DMS 273 (cell line): ENCODE results near the gene MED12L.
"Not testable (repeated sequence)": the region's sequence is repeated elsewhere in the genome, so short reads cannot be mapped to it uniquely, and the experiment has no call there.

Source experiments
- DNase-seq: peaks from one replicate; lab custom pipeline; 2025; ENCODE audit not compliant: unreplicated experiment; lab: John Stamatoyannopoulos, UW

MED12L gene

DNA sequence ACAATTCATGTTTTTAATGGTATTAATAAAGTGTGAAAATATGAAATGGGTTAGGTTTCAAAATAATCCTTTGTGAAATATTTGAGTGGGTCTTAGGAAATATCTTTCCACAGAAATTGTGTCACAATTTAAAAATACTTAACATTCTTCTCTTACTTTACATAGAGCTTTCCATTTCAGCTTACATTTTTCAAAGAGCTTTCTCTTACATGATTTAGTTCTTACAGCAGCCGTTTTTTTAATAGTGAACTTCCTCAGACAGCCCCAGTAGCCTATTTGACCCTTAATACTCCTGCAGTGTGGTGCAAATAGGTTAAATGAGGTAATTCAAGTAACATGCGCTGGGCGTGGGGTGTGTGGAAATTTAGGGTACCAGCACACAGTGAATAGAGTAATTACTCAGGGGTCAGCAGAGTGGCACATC, 277.3 kb downstream of the MED12L start:
- DNase-seq: no peak

GRCh38 chr3:151366993-151367392, 281.5 kb downstream of the MED12L start:
- no peak for DNase-seq

- DNase-seq: no peak
These were observed 282.0 kb downstream of the MED12L start for GRCh38 chr3:151367448-151367847.

DNA sequence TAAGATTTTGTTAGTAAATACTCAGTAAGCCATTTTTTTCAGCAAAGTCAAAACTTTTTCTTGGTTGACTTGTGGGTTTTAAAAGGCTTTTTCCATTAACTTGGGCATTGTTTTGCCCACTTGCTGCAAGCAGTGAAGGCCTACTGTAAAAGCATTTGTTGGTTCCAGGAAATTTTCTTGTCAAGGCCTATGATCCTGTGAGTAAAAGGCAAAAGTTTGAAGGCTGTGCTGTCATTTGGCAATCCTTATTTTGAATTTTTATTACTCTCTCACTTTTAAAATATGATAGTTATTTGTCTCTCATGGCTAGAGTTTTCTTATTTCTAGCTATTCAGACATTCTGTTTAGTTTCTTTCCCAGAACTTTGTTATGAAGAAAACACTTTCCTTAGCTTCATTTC, 286.1 kb downstream of the MED12L start:
- no peak for DNase-seq

GRCh38 chr3:151372063-151372820, 286.8 kb downstream of the MED12L start:
- no peak for DNase-seq

DNA sequence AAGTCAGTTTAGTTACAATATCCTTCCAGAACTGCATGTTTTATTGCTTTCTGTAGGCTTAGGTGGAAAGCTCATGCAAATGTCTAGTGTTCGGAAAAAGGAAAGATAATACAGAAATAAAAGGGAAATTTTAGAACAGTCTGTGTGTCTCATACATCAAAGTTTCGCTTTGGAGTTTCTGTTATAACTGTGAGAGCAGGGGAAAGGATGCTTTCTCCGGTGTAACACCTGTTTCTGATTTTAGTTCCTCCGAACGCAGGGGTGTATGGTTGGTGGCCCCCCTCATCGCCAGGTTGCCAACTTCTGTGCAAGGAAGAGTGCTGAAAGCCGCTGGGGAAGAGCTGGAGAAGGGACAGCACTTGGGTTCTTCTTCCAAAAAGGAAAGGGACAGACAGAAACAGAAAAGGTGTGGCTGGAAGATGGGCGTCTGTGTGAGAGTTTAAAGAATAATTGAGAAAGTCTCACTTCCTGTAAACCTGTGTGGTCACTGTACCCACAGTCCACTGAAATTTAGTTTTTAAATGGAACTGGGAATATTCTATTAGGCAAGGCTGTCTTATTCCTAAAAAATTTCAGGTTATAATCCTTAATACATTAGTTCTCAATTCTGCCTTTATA, 292.4 kb downstream of the MED12L start:
- no peak for DNase-seq

DNA sequence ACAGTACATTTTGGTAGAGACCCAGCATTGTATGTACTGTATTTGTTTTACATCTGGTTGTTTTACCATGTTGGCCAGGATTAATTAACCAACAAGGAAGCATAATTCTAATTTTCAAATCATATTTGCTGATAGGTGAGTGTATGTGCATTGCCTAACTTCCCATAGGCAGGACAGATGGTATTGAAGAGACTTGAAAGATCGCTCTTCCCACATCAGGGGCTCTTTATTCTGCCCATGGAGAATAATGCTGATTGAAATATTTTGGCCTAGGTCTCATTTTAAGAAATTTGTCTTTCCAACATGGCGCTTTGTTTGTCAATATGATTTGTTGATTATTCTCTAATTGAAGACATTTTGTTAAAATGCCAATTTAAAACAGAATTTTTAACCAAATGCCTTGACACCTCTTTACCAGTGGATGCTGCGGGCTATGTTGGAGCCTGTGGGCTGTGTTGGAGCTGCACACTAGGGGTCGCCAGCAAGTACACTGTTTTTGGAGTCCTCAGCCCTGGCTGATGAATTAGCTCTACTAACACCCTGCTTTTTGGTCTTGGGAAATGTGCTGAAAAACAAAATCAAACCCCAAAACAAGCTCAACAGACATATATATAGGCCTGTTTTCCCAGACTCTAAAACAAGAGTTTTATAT, 293.7 kb downstream of the MED12L start:
- peak; percentile 62 for DNase-seq

- DNase-seq: no peak
These were observed 297.2 kb downstream of the MED12L start for GRCh38 chr3:151382671-151383070.

DNA sequence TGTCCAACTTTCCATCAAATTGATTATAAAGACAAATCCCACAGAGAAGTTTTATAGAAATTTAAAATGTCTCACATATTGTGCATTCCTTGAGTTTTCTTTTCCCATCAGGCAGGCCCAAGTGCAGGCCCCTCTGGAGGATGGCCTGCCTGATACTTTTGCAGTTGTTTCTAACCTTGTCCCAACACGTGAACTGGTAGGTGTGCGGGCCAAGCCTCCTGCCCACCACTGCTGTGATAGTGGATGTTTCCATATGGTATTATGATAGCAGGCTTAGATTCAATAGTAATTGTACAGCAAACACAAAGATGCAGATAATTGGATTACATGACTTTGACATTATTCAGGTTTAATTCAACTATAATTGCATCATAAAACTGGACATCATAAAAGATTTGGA, 297.6 kb downstream of the MED12L start:
- DNase-seq: no peak

- DNase-seq: no peak
These were observed 298.5 kb downstream of the MED12L start for GRCh38 chr3:151383956-151384355.

GRCh38 chr3:151384741-151385174, 299.3 kb downstream of the MED12L start, which contains the start of gene P2RY12:
P2RY12 (minus strand) TSS chr3:151384753; CDS start chr3:151338845, 45,908 bp downstream.
- no peak for DNase-seq

GRCh38 chr3:151386056-151386455, 300.6 kb downstream of the MED12L start:
- no peak for DNase-seq

DNA sequence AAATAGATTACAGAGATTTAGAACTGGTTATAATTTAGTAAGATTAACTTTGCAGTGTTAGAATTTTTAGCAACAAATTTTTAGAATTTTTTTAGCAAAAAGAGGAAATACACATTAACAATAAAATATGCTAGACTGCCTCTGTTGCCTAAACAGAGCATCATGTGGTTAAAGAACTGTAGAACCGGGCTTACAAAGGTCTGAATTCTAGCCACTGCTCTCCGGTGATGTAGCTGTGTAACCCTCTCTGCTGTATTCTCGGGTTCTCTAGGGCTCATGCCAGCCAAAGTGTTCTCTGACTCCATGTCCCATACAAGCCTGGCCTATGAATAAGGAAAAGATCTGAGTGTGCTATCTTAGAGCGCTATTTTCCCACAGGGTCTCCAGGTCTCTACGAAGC, 302.0 kb downstream of the MED12L start:
- DNase-seq: no peak

GRCh38 chr3:151387842-151388241, 302.4 kb downstream of the MED12L start:
- DNase-seq: no peak

DNA sequence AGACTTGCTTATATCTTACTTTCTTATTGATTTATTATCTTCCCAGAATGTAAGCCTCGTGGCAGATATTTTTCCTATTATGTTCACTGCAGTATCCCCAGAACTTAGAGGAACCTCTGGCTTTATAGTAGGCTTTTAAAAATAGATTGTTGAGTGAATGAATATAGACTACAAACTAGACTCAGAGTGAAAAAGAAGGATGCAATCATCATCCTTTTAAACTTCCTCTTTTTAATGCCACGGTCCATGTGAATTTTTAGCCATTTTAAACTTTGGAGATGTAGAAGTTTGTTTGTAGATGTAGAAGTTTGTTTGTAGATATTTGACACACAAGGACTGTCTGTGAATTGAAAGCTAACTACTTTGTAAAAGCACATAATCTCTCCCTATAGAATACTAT, 306.3 kb downstream of the MED12L start:
- DNase-seq: no peak

- DNase-seq: not testable (repeated sequence)
These were observed 306.7 kb downstream of the MED12L start for GRCh38 chr3:151392191-151392590.

DNA sequence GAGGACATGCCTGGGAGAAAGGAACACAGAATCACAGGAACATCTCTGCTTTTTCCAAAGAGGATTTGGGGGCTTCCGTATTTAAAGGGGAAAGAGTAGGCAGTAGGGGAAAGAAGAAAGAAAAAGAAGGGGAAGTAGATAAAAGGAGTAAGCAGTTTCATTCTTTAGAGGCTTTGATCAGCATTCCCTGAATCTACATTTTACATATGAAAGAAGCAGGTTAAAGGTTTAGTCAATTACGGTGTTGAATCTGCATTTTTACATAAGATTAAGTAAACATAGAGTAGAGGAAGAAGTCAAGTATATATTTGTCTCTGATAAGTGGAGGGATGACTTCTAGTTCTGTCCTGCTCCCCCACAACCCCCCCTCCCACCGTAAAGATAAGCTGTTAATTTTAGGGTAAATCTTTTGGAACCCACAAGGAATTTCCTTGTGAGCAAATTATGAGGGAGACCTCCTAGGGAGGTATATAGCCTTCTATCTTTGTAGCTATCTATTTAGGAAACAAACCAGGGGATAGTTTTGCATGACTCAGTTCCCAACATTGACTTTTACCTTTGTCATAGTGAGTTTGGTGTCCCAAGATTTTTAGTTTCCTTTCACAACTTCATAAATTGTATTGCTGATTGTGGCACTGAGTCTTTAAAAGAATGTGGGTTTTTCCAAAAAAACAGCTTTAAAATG, 307.8 kb downstream of the MED12L start:
- no peak for DNase-seq

GRCh38 chr3:151393941-151394340, 308.5 kb downstream of the MED12L start:
- DNase-seq: no peak

GRCh38 chr3:151394611-151395010, 309.1 kb downstream of the MED12L start:
- DNase-seq: no peak

DNA sequence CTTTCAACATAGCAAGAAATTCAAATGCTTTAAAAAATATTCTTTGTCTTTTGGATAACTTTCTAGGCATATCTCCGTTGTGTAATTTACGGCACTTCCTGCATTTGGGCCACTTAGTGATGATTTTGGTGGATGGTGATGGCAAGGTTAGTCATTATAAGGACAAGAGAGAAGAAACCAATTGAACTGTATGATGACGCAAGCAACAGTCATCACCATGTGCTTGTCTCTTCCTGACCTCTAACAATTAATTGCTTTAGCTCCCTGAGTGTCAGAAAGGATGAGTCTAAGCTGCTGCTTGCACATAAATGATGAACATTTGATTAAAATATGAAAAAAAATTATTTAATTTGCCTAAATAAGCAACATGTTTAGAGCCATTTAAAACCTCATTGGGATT, 310.3 kb downstream of the MED12L start:
- no peak for DNase-seq

DNA sequence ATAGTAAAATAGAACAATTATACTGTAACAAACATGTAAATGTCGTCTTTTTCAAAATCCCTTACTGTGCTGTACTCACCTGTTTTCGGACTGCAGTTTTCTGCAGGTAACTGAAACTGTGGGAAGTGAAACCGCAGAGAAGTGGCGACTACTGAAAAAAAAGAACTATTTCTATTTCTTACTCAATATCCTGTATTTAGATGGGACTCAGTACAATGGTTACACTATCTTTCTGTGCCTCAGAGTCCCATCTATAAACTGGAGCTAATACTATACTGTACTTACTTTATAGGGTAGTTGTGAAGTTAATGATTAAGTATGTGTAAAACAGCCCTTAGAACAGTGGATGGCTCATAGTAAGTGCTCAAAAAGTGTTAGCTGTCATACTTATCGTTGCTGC, 313.4 kb downstream of the MED12L start:
- DNase-seq: no peak
